ENCODE measurements around the gene GLTPD2.

Gene GLTPD2

DNA sequence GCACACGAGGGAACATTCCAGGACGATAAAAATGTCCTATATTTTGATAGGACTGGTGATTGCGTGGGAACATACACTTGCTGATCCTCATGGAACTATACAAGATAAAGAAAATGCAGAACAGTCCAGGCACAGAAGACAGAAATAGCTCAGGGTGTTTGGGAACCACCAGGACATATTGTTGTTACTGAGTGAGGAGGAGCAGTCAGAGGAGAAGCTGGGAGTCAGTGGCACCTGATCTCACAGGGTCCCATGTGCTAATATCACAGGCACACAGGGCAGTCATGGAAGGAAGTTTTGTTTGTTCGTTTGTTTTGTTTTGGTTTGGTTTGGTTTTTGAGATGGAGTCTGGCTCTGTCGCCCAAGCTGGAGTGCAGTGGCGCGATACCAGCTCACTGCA lies 23.9 kb downstream of the GLTPD2 start:
- Mint-ChIP-seq H3K27ac (no peak overlapping the region), H3K4me3 (no peak overlapping the region), H3K9me3 (no peaks in the 10 kb centered on the region), H3K4me1 (peaks cover 5% of the 10 kb centered on the region), H3K27me3 (ENCODE audit: low read depth) (no peaks in the 10 kb centered on the region), H3K36me3 (ENCODE audit: low read depth) (peaks cover 29% of the 10 kb centered on the region)
- TF ChIP-seq, protein P1, sequence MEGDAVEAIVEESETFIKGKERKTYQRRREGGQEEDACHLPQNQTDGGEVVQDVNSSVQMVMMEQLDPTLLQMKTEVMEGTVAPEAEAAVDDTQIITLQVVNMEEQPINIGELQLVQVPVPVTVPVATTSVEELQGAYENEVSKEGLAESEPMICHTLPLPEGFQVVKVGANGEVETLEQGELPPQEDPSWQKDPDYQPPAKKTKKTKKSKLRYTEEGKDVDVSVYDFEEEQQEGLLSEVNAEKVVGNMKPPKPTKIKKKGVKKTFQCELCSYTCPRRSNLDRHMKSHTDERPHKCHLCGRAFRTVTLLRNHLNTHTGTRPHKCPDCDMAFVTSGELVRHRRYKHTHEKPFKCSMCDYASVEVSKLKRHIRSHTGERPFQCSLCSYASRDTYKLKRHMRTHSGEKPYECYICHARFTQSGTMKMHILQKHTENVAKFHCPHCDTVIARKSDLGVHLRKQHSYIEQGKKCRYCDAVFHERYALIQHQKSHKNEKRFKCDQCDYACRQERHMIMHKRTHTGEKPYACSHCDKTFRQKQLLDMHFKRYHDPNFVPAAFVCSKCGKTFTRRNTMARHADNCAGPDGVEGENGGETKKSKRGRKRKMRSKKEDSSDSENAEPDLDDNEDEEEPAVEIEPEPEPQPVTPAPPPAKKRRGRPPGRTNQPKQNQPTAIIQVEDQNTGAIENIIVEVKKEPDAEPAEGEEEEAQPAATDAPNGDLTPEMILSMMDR (IDR thresholded peaks at IDR 0.05; ENCODE audit: unreplicated experiment in 3 of 3): no peak

- H3K4me1 Mint-ChIP-seq: no peaks in the 10 kb centered on the region
- H3K36me3 Mint-ChIP-seq (ENCODE audit: low read depth): peaks cover 28% of the 10 kb centered on the region
- no peaks in the 10 kb centered on the region for H3K27me3 Mint-ChIP-seq (ENCODE audit: low read depth)
- H3K27ac Mint-ChIP-seq: no peak overlapping the region
- TF ChIP-seq, protein P1 (IDR thresholded peaks at IDR 0.05; ENCODE audit: unreplicated experiment in 3 of 3): peak in 2 of 3 experiments; percentile 21 to 32
- no peaks in the 10 kb centered on the region for H3K9me3 Mint-ChIP-seq
- H3K4me3 Mint-ChIP-seq: no peak overlapping the region
Observed at GRCh38 chr17:4815043-4815675, 26.4 kb downstream of the GLTPD2 start.

DNA sequence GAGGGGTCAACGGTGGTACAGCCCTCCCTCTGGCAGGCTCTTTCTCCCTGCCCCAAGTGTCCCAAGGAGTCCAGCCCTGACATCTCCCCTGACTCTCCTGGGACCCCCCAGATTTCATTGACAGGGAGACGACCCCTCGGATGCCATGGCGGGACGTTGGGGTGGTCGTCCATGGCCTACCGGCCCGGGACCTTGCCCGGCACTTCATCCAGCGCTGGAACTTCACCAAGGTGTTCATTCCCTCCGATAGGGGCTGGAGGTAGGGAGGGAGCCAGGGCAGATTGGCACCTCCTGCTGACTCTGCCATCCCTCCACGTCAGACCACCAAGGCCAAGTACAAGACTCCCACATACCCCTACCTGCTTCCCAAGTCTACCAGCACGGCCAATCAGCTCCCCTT lies 28.1 kb downstream of the GLTPD2 start:
- Mint-ChIP-seq H3K9me3 (no peaks in the 10 kb centered on the region), H3K36me3 (ENCODE audit: low read depth) (peaks cover 20% of the 10 kb centered on the region), H3K27ac (no peak overlapping the region), H3K4me3 (no peak overlapping the region), H3K4me1 (no peaks in the 10 kb centered on the region), H3K27me3 (ENCODE audit: low read depth) (no peaks in the 10 kb centered on the region)
- TF ChIP-seq, protein P1 (IDR thresholded peaks at IDR 0.05; ENCODE audit: unreplicated experiment in 3 of 3): no peak

DNA sequence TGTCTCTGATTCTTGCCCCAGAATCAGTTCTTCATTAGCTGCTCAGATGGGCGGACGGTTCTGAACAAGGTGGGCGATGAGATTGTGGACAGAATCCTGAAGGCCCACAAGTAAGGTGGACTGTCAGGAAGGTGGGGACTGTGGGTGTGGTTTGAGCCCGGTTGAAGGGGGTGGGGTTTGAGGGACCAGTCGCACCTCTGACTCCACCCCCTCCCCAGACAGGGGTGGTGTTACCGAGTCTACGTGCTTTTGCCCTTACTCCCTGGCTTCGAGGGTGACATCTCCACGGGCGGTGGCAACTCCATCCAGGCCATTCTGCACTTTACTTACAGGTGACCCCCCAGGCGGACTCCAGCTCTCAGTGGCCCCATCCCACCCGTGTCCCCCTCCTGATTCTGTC lies 29.5 kb downstream of the GLTPD2 start:
- TF ChIP-seq, protein P1 (IDR thresholded peaks at IDR 0.05; ENCODE audit: unreplicated experiment in 3 of 3): no peak
- Mint-ChIP-seq H3K27ac (no peak overlapping the region), H3K27me3 (ENCODE audit: low read depth) (no peaks in the 10 kb centered on the region), H3K4me1 (no peaks in the 10 kb centered on the region), H3K9me3 (no peaks in the 10 kb centered on the region), H3K4me3 (no peak overlapping the region), H3K36me3 (ENCODE audit: low read depth) (peaks cover 21% of the 10 kb centered on the region)

- H3K27me3 Mint-ChIP-seq (ENCODE audit: low read depth): no peaks in the 10 kb centered on the region
- peaks cover 12% of the 10 kb centered on the region for H3K36me3 Mint-ChIP-seq (ENCODE audit: low read depth)
- H3K9me3 Mint-ChIP-seq: no peaks in the 10 kb centered on the region
- TF ChIP-seq, protein P1 (IDR thresholded peaks at IDR 0.05; ENCODE audit: unreplicated experiment in 3 of 3): no peak
- H3K27ac Mint-ChIP-seq: no peak overlapping the region
- no peak overlapping the region for H3K4me3 Mint-ChIP-seq
- no peaks in the 10 kb centered on the region for H3K4me1 Mint-ChIP-seq
Observed at GRCh38 chr17:4822835-4823234, 34.1 kb downstream of the GLTPD2 start.

- Mint-ChIP-seq H3K4me3 (no peak overlapping the region), H3K36me3 (ENCODE audit: low read depth) (peaks cover 12% of the 10 kb centered on the region), H3K27me3 (ENCODE audit: low read depth) (no peaks in the 10 kb centered on the region), H3K4me1 (no peaks in the 10 kb centered on the region), H3K27ac (no peak overlapping the region), H3K9me3 (no peaks in the 10 kb centered on the region)
- TF ChIP-seq, protein P1 (IDR thresholded peaks at IDR 0.05; ENCODE audit: unreplicated experiment in 3 of 3): no peak
Observed at GRCh38 chr17:4823373-4824089, 34.8 kb downstream of the GLTPD2 start.
